ENCODE data around the gene GMEB2. TPM values are rescaled to one million over a fixed set of nuclear protein-coding genes. Genes with fewer than 3 reads are reported as not detected.

GMEB2 gene
- polyA plus RNA-seq, 4 donors, result 8.4 to 10.4 (median 9.6) TPM

DNA sequence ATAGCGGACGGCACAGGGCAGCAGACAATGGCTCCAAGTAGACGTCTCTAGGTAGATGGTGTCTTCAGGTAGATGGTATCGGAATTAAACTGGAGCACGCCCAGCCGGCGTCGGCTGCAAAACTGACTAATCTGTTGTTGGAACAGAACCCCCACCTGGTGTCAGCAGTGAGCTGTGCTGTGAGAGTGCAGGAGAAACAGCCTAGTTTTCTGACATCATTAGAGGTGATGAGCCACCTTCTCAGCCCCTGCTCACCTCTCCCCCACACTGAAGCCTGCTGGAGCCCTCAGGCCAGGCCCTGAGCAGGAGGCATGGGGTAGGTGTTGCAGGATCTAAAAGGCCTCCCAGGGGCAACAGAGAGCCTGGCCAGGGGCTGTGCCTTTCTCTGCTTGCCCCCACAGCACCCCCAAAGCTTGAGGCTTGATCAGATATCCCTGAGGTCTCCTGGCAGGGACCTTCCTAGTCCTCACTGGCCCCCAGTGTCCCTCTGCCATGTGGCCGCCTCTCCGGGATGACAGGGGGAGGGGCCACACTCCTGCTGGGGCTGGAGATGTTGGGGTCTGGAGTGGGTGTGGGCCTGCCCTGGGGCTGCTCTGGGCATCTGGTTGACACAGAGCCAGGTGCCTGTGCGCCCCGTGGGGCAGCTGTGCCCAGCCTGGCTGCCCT, 46.0 kb downstream of the GMEB2 start:
- no peaks in the 10 kb centered on the region for H3K9me3 ChIP-seq (ENCODE audit: control insufficient read depth in 2 of 2, insufficient read depth in 1 of 2, low read depth in 1 of 2, low read length in 1 of 2)
- H3K27me3 ChIP-seq (ENCODE audit: control insufficient read depth in 3 of 3, insufficient read depth in 3 of 3, low read length in 3 of 3), result peaks cover 0 to 16% (median 0%) of the 10 kb centered on the region in 3 donors
- FAIRE-seq (no peak), DNase-seq (peak; percentile 37 to 44)
- no peaks in the 10 kb centered on the region for H3K4me1 ChIP-seq (ENCODE audit: control insufficient read depth in 3 of 3, insufficient read depth in 2 of 3, low read depth in 1 of 3, low read length in 2 of 3)
- H3K4me3 ChIP-seq (ENCODE audit: low read depth in 1 of 3, low read length in 3 of 3), result no peak overlapping the region
- no peak overlapping the region for H3K27ac ChIP-seq (ENCODE audit: low read depth in 1 of 3, low read length in 2 of 3)
- no peaks in the 10 kb centered on the region for H3K36me3 ChIP-seq (ENCODE audit: control insufficient read depth in 3 of 3, insufficient read depth in 2 of 3, low read depth in 1 of 3, low read length in 3 of 3)
- 15 to 51% (median 43%) methylated on average over 9 to 12 of the region's 12 CpGs for WGBS, 3 donors

DNA sequence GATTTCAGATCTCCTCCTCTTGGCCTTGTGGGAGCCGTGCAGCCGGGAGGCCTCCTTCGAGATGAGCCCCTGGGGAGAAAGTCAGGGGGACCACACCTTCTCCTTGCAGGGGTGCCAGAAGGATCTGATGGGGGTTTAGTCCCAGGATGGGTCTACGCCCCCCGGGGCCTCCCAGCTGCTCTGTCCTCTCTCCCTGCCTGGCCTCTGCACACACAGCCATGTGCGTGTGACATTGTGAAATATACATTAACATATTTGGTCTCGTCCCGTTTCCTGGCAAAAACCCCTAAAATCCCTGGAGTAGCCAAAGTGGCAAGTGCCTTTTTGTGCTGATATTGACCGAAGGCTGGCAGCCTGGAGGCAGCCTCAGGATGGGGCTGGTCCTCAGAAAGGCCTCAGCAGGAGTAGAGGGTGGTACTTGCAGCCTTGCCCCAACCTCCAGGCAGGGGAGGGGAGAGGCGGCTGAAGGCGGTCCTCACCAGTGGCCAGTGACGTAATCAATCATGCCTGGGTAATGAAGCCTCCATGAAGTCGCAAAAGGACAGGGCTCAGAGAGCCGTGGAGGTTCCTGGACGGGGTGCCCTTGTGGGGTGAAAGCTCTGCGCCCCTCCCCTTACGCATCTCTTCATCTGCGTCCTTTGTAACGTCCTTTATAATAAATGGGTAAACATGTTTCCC, 47.7 kb downstream of the GMEB2 start:
- DNase-seq (no peak), FAIRE-seq (no peak)
- Histone ChIP-seq H3K4me3 (ENCODE audit: low read depth in 1 of 3, low read length in 3 of 3) (no peak overlapping the region), H3K36me3 (ENCODE audit: control insufficient read depth in 3 of 3, insufficient read depth in 2 of 3, low read depth in 1 of 3, low read length in 3 of 3) (no peaks in the 10 kb centered on the region), H3K4me1 (ENCODE audit: control insufficient read depth in 3 of 3, insufficient read depth in 2 of 3, low read depth in 1 of 3, low read length in 2 of 3) (peaks cover 0 to 5% (median 3%) of the 10 kb centered on the region in 3 donors), H3K9me3 (ENCODE audit: control insufficient read depth in 2 of 2, insufficient read depth in 1 of 2, low read depth in 1 of 2, low read length in 1 of 2) (no peaks in the 10 kb centered on the region), H3K27me3 (ENCODE audit: control insufficient read depth in 3 of 3, insufficient read depth in 3 of 3, low read length in 3 of 3) (peaks cover 0 to 23% (median 0%) of the 10 kb centered on the region in 3 donors), H3K27ac (ENCODE audit: low read depth in 1 of 3, low read length in 2 of 3) (no peak overlapping the region)
- 59 to 72% (median 67%) methylated on average over 19 of the region's 19 CpGs for WGBS, 3 donors

GRCh38 chr20:63578224-63579016, 48.5 kb downstream of the GMEB2 start:
- WGBS, 3 donors, result 46 to 83% (median 54%) methylated on average over 25 to 26 of the region's 26 CpGs
- no peak overlapping the region for H3K27ac ChIP-seq (ENCODE audit: low read depth in 1 of 3, low read length in 2 of 3)
- no peaks in the 10 kb centered on the region for H3K9me3 ChIP-seq (ENCODE audit: control insufficient read depth in 2 of 2, insufficient read depth in 1 of 2, low read depth in 1 of 2, low read length in 1 of 2)
- peaks cover 0 to 23% (median 0%) of the 10 kb centered on the region in 3 donors for H3K27me3 ChIP-seq (ENCODE audit: control insufficient read depth in 3 of 3, insufficient read depth in 3 of 3, low read length in 3 of 3)
- peaks cover 0 to 6% (median 3%) of the 10 kb centered on the region in 3 donors for H3K4me1 ChIP-seq (ENCODE audit: control insufficient read depth in 3 of 3, insufficient read depth in 2 of 3, low read depth in 1 of 3, low read length in 2 of 3)
- H3K36me3 ChIP-seq (ENCODE audit: control insufficient read depth in 3 of 3, insufficient read depth in 2 of 3, low read depth in 1 of 3, low read length in 3 of 3), result no peaks in the 10 kb centered on the region
- DNase-seq (no peak), FAIRE-seq (no peak)
- H3K4me3 ChIP-seq (ENCODE audit: low read depth in 1 of 3, low read length in 3 of 3), result no peak overlapping the region

- H3K4me3 ChIP-seq (ENCODE audit: low read depth in 1 of 3, low read length in 3 of 3), result no peak overlapping the region
- peak in 1 of 2 donors; percentile 74 for DNase-seq
- H3K36me3 ChIP-seq (ENCODE audit: control insufficient read depth in 3 of 3, insufficient read depth in 2 of 3, low read depth in 1 of 3, low read length in 3 of 3), result peaks cover 0 to 6% (median 1%) of the 10 kb centered on the region in 3 donors
- peaks cover 0 to 12% (median 3%) of the 10 kb centered on the region in 3 donors for H3K4me1 ChIP-seq (ENCODE audit: control insufficient read depth in 3 of 3, insufficient read depth in 2 of 3, low read depth in 1 of 3, low read length in 2 of 3)
- FAIRE-seq, result no peak
- no peak overlapping the region for H3K27ac ChIP-seq (ENCODE audit: low read depth in 1 of 3, low read length in 2 of 3)
- WGBS, 3 donors, result 36 to 68% (median 41%) methylated on average over 19 of the region's 19 CpGs
- no peaks in the 10 kb centered on the region for H3K9me3 ChIP-seq (ENCODE audit: control insufficient read depth in 2 of 2, insufficient read depth in 1 of 2, low read depth in 1 of 2, low read length in 1 of 2)
- H3K27me3 ChIP-seq (ENCODE audit: control insufficient read depth in 3 of 3, insufficient read depth in 3 of 3, low read length in 3 of 3), result peaks cover 0 to 23% (median 0%) of the 10 kb centered on the region in 3 donors
These were observed 49.5 kb downstream of the GMEB2 start for GRCh38 chr20:63577317-63577894.

GRCh38 chr20:63576311-63576710, 50.6 kb downstream of the GMEB2 start:
- 59 to 81% (median 60%) methylated on average over 7 of the region's 7 CpGs for WGBS, 3 donors
- Histone ChIP-seq H3K27me3 (ENCODE audit: control insufficient read depth in 3 of 3, insufficient read depth in 3 of 3, low read length in 3 of 3) (peaks cover 0 to 23% (median 0%) of the 10 kb centered on the region in 3 donors), H3K27ac (ENCODE audit: low read depth in 1 of 3, low read length in 2 of 3) (no peak overlapping the region), H3K9me3 (ENCODE audit: control insufficient read depth in 2 of 2, insufficient read depth in 1 of 2, low read depth in 1 of 2, low read length in 1 of 2) (no peaks in the 10 kb centered on the region), H3K36me3 (ENCODE audit: control insufficient read depth in 3 of 3, insufficient read depth in 2 of 3, low read depth in 1 of 3, low read length in 3 of 3) (peaks cover 2 to 12% (median 4%) of the 10 kb centered on the region in 3 donors), H3K4me1 (ENCODE audit: control insufficient read depth in 3 of 3, insufficient read depth in 2 of 3, low read depth in 1 of 3, low read length in 2 of 3) (peaks cover 0 to 12% (median 3%) of the 10 kb centered on the region in 3 donors), H3K4me3 (ENCODE audit: low read depth in 1 of 3, low read length in 3 of 3) (no peak overlapping the region)
- DNase-seq, result no peak
- FAIRE-seq, result no peak

DNA sequence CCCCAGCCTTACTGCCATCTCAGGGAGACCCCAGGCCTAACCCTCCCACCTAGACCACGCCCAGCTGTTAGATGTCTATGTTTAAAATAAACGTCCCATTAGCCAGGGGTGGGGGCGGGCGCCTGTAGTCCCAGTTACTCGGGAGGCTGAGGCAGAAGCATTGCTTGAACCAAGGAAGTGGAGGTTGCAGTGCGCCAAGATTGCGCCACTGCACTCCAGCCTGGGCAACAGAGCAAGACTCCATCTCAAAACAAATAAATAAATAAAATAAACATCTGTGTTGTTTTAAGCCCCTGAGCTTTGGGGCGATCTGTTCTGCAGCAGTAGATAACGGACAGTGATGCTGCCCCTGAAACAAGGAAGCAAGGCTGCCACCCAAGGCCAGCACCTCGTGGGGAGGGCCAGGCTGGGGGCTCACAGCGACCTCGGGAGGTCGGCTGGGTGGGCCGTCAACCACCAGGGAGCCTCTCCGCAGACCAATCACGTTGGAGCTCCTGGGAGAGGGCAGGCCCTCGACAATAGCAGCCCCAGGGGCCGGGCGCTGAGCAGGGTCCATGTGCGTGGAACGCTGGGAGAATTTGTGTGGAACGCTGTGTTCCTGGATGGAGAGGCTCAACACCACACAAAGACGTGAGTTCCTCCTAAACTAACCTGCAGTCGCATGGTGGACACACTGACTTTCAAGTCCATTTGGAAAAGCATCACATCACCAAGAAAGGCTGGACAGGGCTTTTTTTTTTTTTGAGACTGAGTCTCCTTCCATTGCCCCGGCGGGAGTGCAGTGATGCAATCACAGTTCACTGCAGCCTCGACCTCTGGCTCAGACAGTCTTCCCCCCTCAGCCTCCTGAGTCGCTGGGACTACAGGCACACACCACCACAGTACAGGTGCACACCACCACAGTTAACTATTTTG, 51.8 kb downstream of the GMEB2 start:
- Histone ChIP-seq H3K4me3 (ENCODE audit: low read depth in 1 of 3, low read length in 3 of 3) (no peak overlapping the region), H3K9me3 (ENCODE audit: control insufficient read depth in 2 of 2, insufficient read depth in 1 of 2, low read depth in 1 of 2, low read length in 1 of 2) (no peaks in the 10 kb centered on the region)
- 45 to 66% (median 53%) methylated on average over 28 of the region's 28 CpGs for WGBS, 3 donors

DNA sequence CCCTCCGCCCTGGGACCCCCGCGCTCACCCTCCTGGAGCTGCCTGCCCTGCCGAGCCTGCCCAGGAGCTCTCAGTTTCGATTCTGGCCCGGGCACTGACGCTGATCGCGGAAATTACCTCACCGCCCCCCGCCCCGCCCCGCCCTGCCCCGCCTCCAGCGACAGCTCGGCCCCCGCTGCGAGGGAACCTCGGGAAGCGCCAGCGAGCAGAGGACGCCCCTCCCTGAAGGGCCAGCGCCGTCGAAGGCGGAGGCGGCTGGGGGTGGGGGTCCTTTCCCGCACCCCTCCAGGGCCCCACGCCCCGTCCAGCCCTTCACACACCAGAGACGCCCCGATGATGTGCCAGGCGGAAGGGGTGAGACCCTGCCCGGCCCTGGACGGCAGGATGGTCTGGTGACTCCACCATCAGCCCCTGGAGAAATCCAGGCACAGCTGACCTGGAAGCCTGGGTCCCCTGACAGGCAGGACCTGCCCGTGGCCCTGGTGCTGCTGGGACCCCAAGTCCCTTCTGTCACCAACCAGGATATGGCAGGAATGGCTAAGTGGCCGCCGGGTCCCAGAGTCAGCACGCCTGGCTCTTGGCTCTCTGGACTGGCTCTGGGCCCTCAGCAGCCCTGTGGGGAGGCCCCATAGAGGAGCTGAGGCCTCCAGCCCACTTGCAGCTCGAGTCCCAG, 52.6 kb downstream of the GMEB2 start, which contains the start of gene HELZ2:
Gene HELZ2, minus strand, starts transcription at position 84 of the 673 bp plus-strand sequence. CDS start 1,854 bp downstream, outside the sequence.
- DNase-seq (peak; percentile 82 to 88), FAIRE-seq (no peak)
- Histone ChIP-seq H3K4me3 (ENCODE audit: low read depth in 1 of 3, low read length in 3 of 3) (peak within 1 kb of the TSS; percentile 68 to 93 (median 90)), H3K27ac (ENCODE audit: low read depth in 1 of 3, low read length in 2 of 3) (peak within 1 kb of the TSS; percentile 43 to 80 (median 57)), H3K9me3 (ENCODE audit: control insufficient read depth in 2 of 2, insufficient read depth in 1 of 2, low read depth in 1 of 2, low read length in 1 of 2) (no peaks in the 10 kb centered on the region), H3K4me1 (ENCODE audit: control insufficient read depth in 3 of 3, insufficient read depth in 2 of 3, low read depth in 1 of 3, low read length in 2 of 3) (peaks cover 0 to 12% (median 3%) of the 10 kb centered on the region in 3 donors), H3K27me3 (ENCODE audit: control insufficient read depth in 3 of 3, insufficient read depth in 3 of 3, low read length in 3 of 3) (peaks cover 0 to 9% (median 0%) of the 10 kb centered on the region in 3 donors), H3K36me3 (ENCODE audit: control insufficient read depth in 3 of 3, insufficient read depth in 2 of 3, low read depth in 1 of 3, low read length in 3 of 3) (peaks cover 2 to 14% (median 4%) of the 10 kb centered on the region in 3 donors)
- WGBS, 3 donors, result 4 to 6% (median 4%) methylated on average over 33 to 40 of the region's 40 CpGs

More for the DNA sequence above, 51.8 kb downstream of the GMEB2 start:
- FAIRE-seq, result no peak
- Histone ChIP-seq H3K4me1 (ENCODE audit: control insufficient read depth in 3 of 3, insufficient read depth in 2 of 3, low read depth in 1 of 3, low read length in 2 of 3) (peaks cover 0 to 12% (median 3%) of the 10 kb centered on the region in 3 donors), H3K36me3 (ENCODE audit: control insufficient read depth in 3 of 3, insufficient read depth in 2 of 3, low read depth in 1 of 3, low read length in 3 of 3) (peaks cover 2 to 14% (median 4%) of the 10 kb centered on the region in 3 donors), H3K27me3 (ENCODE audit: control insufficient read depth in 3 of 3, insufficient read depth in 3 of 3, low read length in 3 of 3) (peaks cover 0 to 14% (median 0%) of the 10 kb centered on the region in 3 donors), H3K27ac (ENCODE audit: low read depth in 1 of 3, low read length in 2 of 3) (peak overlapping the region in 1 of 3 donors; percentile 1)
- no peak for DNase-seq

All from small intestine (tissue), 7 donors.